PFSK-1 (cell line): ENCODE measurements around the gene GRHL3.

Source experiments
- FOXP2 ChIP-seq: optimal IDR thresholded peaks from 2 replicates; pipeline ENCODE3; 2011; ENCODE audit warnings: borderline replicate concordance, control low read depth, inconsistent platforms; ENCODE audit not compliant: insufficient read depth; ENCODE audit errors: extremely low read length, extremely low read depth
- POLR2AphosphoS5 ChIP-seq: IDR thresholded peaks from 2 replicates; pipeline ENCODE4 v1.6.1; 2012; ENCODE audit warnings: low read depth, mild to moderate bottlenecking, control low read depth, low read length, moderate library complexity
- SIN3A ChIP-seq: IDR thresholded peaks from 2 replicates; pipeline ENCODE4 v1.6.1; 2012; ENCODE audit warnings: mild to moderate bottlenecking, low read length, moderate library complexity, borderline replicate concordance; ENCODE audit not compliant: insufficient read depth
- TAF1 ChIP-seq: IDR thresholded peaks from 2 replicates; pipeline ENCODE4 v1.6.1; 2012; ENCODE audit warnings: low read length, control low read depth, borderline replicate concordance; ENCODE audit not compliant: insufficient read depth
- TF ChIP-seq, protein P1 (sequence below), 2 experiments: IDR thresholded peaks; 2 replicates each; pipeline versions ENCODE4 v1.6.1 to v1.8.0; 2011 to 2012; ENCODE audit warnings: low read depth in 2 of 2, low read length in 2 of 2, control low read depth in 1 of 2, inconsistent platforms in 1 of 2, mild to moderate bottlenecking in 1 of 2, moderate library complexity in 1 of 2; ENCODE audit not compliant: insufficient read depth in 1 of 2

The GRHL3 gene

DNA sequence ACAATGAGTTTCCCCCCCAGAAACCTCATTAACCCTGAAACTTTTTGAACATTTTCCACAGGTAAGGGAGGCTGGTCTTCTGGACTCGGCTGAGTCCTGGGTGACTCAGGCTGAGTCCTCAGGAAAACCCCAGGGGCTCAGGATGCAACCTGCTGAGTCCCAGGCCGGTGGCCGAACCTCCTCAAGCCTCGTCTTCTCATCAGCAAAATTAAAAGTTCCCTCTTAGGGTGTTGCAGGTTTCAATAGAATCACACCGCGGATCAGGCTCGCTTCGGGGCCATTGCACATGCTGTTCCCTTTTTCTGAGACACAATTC, 35.0 kb upstream of the GRHL3 start:
- TF ChIP-seq FOXP2 (no peak), SIN3A (no peak), TAF1 (no peak), POLR2AphosphoS5 (no peak)
- TF ChIP-seq, protein P1, sequence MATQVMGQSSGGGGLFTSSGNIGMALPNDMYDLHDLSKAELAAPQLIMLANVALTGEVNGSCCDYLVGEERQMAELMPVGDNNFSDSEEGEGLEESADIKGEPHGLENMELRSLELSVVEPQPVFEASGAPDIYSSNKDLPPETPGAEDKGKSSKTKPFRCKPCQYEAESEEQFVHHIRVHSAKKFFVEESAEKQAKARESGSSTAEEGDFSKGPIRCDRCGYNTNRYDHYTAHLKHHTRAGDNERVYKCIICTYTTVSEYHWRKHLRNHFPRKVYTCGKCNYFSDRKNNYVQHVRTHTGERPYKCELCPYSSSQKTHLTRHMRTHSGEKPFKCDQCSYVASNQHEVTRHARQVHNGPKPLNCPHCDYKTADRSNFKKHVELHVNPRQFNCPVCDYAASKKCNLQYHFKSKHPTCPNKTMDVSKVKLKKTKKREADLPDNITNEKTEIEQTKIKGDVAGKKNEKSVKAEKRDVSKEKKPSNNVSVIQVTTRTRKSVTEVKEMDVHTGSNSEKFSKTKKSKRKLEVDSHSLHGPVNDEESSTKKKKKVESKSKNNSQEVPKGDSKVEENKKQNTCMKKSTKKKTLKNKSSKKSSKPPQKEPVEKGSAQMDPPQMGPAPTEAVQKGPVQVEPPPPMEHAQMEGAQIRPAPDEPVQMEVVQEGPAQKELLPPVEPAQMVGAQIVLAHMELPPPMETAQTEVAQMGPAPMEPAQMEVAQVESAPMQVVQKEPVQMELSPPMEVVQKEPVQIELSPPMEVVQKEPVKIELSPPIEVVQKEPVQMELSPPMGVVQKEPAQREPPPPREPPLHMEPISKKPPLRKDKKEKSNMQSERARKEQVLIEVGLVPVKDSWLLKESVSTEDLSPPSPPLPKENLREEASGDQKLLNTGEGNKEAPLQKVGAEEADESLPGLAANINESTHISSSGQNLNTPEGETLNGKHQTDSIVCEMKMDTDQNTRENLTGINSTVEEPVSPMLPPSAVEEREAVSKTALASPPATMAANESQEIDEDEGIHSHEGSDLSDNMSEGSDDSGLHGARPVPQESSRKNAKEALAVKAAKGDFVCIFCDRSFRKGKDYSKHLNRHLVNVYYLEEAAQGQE (IDR thresholded peaks at IDR 0.05; ENCODE audit: insufficient read depth in 1 of 2, low read depth in 2 of 2, low read length in 2 of 2) = no peak

DNA sequence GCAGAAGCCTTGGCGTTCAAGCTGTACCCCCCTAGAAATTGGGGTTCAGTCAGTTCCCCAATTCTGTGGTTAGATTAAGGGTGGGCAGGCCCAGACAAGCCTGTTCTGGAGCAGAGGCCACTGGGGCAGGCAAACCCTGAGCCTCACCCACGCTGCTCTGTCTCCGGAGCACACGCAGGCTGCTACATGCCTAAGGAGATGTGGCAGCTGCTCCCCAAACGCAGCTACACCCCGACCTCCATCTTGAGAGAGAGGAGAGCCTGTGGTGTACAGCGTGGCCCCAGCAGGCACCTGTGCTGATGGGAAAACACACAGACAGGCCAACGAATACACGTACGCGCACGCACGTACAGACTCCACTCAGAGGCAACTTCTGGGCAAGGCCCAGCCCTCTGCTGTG, 33.9 kb upstream of the GRHL3 start:
- TF ChIP-seq, protein P1 (IDR thresholded peaks at IDR 0.05; ENCODE audit: insufficient read depth in 1 of 2, low read depth in 2 of 2, low read length in 2 of 2) = no peak
- TF ChIP-seq TAF1 (no peak), FOXP2 (no peak), SIN3A (no peak), POLR2AphosphoS5 (no peak)

DNA sequence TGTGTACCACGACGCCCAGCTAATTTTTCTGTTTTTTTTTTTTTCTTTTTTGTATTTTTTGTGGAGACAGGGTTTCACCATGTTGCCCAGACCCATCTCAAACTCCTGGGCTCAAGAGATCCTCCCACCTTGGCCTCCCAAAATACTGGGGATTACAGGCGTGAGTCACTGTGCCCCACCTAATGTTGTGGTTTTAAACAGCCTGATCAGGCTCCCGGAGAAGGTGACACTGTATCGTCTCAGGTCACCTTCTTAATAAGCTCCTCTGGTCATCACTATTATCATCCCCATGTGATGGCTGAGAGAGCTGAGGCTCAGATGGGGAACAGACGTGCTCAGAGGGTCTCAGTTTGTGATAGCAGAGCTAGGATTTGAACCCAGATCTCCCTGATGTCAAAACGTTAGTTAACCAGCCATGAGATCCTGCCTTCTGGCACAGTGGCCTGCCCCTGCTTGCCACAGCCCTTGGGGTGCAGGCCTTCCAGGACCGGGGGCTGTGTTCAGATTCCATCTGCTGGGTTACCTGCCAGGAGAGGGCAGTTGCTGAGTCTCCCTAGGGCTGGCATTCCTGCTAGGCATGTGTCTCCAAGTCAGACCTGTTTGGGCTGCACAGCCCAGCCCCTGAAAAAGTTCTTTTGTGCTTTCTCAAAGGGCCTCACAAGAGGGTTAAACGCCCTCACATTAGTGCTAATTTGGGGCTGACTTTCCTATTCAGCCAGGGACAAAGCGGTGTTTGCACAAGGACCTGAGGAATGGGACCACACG, 32.7 kb upstream of the GRHL3 start:
- TF ChIP-seq, protein P1 (IDR thresholded peaks at IDR 0.05; ENCODE audit: insufficient read depth in 1 of 2, low read depth in 2 of 2, low read length in 2 of 2) = no peak
- TF ChIP-seq SIN3A = no peak
- no peak for TF ChIP-seq POLR2AphosphoS5
- TF ChIP-seq FOXP2 = no peak
- TF ChIP-seq TAF1 = no peak

DNA sequence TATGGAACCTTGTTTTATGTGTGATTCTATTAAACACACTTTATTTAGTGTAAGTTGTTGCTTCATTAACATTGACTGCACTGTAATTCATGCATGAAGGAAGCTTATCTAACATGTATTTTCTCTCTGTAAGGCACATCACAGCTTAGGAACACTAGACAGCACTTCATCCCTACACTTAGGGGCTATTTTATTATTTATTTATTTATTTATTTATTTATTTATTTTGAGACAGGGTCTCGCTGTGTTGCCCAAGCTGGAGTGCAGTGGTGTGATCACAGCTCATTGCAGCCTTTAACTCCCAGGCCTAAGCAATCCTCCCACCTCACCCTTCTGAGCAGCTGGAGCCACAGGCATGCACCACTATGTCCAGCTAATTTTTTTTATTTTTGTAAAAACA, 30.7 kb upstream of the GRHL3 start:
- TF ChIP-seq TAF1 = no peak
- TF ChIP-seq POLR2AphosphoS5 = no peak
- no peak for TF ChIP-seq FOXP2
- TF ChIP-seq, protein P1 (IDR thresholded peaks at IDR 0.05; ENCODE audit: insufficient read depth in 1 of 2, low read depth in 2 of 2, low read length in 2 of 2) = no peak
- TF ChIP-seq SIN3A = no peak
